Activated T-cell treated with anti-CD3 and anti-CD28 coated beads, Interleukin-2, amount 50 U/mL, for 72 hours (primary cell): ENCODE data around the gene CFAP77. TPM values are rescaled to one million over a fixed set of nuclear protein-coding genes. Genes with fewer than 3 reads are reported as not detected.

ENCODE experiments used
- ATAC-seq, 2 donors: fragments of 150-1000 bp; cut with Tn5 transposase; replicated peaks in 1 of 2; 2 replicates each; pipeline ENCODE4 v1.10.0; 2021; ENCODE audit warnings: moderate library complexity in 2 of 2, mild to moderate bottlenecking in 1 of 2
- DNase-seq, 2 donors: peaks; one replicate each; pipeline ENCODE4 v3.0.0; 2021 to 2022; ENCODE audit warnings: mixed read lengths in 1 of 2
- H3K27ac Mint-ChIP-seq: one replicate; pipeline ENCODE4 v1.8.0; 2022; ENCODE audit warnings: mild to moderate bottlenecking, moderate library complexity, mixed read lengths
- H3K27me3 Mint-ChIP-seq: one replicate; pipeline ENCODE4 v1.8.0; 2022; ENCODE audit warnings: low read depth, mixed read lengths
- H3K36me3 Mint-ChIP-seq, 2 donors: one replicate each; pipeline ENCODE4 v1.8.0; 2022; ENCODE audit warnings: mixed read lengths in 2 of 2, mild to moderate bottlenecking in 1 of 2; ENCODE audit not compliant: insufficient read depth in 2 of 2
- H3K4me1 Mint-ChIP-seq: one replicate; pipeline ENCODE4 v1.8.0; 2022; ENCODE audit warnings: low read depth, mixed read lengths
- H3K4me3 Mint-ChIP-seq, 2 donors: one replicate each; pipeline ENCODE4 v1.8.0; 2022; ENCODE audit warnings: mild to moderate bottlenecking in 2 of 2, mixed read lengths in 2 of 2, moderate library complexity in 2 of 2
- H3K9me3 Mint-ChIP-seq, 2 donors: one replicate each; pipeline ENCODE4 v1.8.0; 2022; ENCODE audit warnings: mixed read lengths in 2 of 2
- total RNA-seq, 2 donors: library from RNA; stranded (reverse); gene quantifications; one replicate each; pipeline ENCODE4 v1.2.3, GENCODE V29; 2022

Gene CFAP77
- total RNA-seq, 2 donors from 2014 or later = not detected

DNA sequence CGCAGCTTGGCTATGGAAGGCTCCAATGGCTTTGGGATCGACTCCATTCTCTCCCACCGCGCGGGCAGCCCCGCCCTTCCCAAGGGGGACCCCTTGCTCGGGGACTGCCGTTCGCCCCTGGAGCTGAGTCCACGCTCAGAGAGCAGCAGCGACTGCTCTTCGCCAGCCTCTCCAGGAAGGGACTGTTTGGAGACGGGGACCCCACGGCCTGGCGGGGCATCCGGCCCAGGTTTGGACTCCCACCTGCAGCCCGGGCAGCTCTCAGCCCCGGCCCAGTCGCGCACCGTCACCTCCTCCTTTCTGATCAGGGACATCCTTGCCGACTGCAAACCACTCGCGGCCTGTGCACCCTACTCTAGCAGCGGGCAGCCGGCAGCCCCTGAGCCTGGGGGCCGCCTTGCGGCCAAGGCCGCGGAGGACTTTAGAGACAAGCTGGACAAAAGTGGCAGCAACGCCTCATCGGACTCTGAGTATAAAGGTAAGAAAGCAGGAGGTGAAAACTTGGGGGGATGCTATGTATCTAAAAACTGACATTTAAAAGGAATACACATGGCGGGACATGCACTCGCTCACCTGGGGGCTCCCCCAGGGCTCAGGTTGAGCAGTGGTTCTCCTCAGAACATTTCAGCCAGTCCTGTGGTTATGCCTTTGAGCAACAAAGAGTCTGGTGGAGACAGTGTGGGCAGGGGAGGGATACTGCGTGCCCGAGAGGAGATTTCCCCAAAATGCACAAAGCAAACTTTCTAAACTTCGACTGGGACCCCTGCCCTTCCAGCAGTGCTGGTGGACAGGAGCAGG, 173.0 kb downstream of the CFAP77 start:
- Mint-ChIP-seq H3K9me3 (no peaks in the 10 kb centered on the region), H3K27me3 (peaks cover 87% of the 10 kb centered on the region), H3K4me1 (peaks cover 14% of the 10 kb centered on the region), H3K4me3 (no peak overlapping the region), H3K27ac (no peak overlapping the region), H3K36me3 (peaks cover 0 to 5% of the 10 kb centered on the region in 2 donors)
- no peak for ATAC-seq
- no peak for DNase-seq

DNA sequence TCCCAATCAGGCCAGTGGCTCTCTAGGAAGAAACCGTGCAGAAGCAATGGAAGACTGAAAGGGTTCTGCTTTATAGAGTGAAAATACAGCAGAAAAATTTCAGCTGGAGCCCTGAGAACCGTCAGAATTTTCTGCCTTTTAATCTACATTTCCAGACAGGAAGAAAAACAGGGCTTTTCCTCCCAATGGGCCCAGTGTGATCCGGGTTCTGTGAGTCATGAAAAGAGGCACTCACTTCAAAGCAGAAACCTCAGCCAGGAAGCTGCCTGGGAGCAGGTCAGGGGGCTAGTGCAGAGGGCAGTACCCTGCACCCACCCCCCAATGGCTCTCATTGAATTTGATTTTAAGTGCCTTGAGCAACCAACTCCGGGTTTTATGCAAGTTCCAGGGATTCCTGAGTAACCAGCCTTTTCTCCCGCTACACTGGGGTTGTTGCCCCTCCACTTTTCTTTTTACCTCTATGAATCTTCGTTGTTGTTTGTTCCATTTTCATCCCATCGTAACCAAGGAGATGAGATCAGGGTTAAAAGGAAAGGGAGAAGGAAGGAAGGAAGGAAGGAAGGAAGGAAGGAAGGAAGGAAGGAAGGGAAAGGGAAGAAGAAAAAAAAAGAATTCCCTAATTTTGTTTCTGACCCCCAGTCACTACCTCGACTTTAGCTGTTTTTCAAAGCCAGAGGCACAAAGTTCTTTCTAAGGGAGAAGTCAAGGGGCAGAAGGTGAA, 173.7 kb downstream of the CFAP77 start:
- Mint-ChIP-seq H3K9me3 (no peaks in the 10 kb centered on the region), H3K36me3 (peaks cover 0 to 5% of the 10 kb centered on the region in 2 donors), H3K4me3 (no peak overlapping the region)

DNA sequence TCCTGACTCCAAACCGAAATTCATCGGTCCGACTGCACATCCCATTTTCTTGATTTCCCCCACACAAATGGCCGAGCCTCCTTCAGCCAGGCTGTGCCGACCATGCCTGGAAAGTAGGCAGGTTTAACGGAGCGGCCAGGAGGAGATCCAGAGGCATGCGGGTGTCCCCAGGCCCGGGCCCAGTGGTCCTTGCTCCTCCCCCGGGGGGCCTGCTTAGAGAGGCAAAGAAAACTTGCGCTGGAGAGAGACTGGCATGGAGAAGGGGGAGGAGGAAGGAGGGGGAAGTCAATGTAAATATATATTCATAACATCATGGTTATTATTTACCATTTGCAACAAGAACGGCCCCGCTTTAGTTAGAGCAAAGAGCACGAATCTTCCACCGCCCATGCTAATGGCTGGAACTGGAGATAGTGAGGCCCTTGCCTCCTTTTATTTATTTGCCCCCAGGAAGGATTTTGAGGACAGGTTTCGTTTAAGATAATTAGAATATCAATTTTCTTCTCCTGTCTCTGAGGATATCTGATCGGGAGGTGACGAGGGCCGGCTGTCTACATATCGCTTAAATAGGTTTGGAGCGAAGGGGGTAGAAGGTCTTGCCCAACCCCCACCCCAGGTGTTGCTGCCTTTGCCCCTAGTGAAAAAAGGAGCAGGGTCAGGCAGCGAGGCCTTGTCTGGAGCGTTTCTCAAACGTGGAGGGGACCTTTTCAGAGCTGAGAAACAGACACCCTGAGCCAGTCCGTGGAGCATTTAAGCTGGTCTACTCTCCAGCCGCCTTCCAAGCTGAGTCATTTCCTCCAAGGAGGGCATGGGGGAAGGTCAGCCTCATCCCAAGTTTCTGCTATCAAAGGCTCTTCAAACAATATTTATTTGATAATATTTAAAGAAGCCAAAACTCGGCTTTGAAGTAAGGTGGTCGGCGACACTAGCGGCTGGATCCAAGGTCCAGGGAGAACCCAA, 174.9 kb downstream of the CFAP77 start:
- peaks cover 0 to 3% of the 10 kb centered on the region in 2 donors for H3K36me3 Mint-ChIP-seq
- DNase-seq (no peak), ATAC-seq (no peak)
- H3K9me3 Mint-ChIP-seq = no peaks in the 10 kb centered on the region
- H3K4me3 Mint-ChIP-seq = no peak overlapping the region
- peaks cover 82% of the 10 kb centered on the region for H3K27me3 Mint-ChIP-seq
- peaks cover 19% of the 10 kb centered on the region for H3K4me1 Mint-ChIP-seq
- no peak overlapping the region for H3K27ac Mint-ChIP-seq

More for the DNA sequence above, 173.7 kb downstream of the CFAP77 start:
- DNase-seq = no peak
- Mint-ChIP-seq H3K27me3 (peaks cover 86% of the 10 kb centered on the region), H3K27ac (no peak overlapping the region), H3K4me1 (peaks cover 19% of the 10 kb centered on the region)
- no peak for ATAC-seq

DNA sequence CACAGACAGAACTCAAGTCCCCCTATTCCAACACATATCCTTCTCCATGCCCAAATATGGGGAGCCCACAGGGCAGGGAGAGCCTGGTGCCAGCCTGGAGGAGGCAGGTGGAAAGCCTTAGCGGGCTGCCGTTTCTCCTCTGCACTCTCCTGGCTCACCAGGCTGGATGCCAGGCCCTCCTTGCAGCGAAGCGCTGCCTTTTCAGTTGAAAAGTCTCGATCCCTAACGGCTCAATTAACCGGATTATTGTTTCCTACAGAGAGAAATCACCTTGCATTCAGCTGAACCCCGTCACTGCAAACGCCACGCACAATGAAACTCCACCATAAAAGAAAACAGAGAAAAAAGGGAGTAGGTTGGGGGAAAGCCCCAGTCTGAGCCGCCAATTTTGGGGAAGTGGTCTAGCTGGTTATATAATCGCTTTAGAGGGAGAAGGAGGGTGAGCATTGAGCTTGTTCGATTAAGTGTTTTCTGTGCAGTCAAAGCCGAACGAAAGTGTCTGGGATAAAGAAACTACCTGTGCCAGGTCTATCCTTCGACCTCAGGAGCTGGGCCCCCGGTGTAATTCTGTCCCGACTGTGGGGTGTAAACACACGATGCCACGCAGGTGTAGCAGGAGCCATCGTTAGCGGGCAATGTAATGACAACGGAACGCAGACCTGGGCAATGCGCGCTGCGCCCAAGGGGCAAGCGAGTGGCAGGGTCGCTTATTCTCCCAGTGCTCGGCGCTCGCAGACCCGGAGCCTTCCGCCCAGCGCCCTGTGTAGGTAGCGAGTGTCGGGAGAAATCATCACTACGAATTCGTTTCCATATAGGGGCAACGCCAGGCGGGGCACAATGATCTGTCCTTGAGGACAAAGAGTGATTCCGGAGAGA, 176.2 kb downstream of the CFAP77 start:
- Mint-ChIP-seq H3K4me3 (no peak overlapping the region), H3K36me3 (peaks cover 0 to 3% of the 10 kb centered on the region in 2 donors), H3K4me1 (peaks cover 19% of the 10 kb centered on the region), H3K27me3 (peaks cover 84% of the 10 kb centered on the region), H3K9me3 (no peaks in the 10 kb centered on the region), H3K27ac (no peak overlapping the region)
- ATAC-seq (no peak), DNase-seq (no peak)

DNA sequence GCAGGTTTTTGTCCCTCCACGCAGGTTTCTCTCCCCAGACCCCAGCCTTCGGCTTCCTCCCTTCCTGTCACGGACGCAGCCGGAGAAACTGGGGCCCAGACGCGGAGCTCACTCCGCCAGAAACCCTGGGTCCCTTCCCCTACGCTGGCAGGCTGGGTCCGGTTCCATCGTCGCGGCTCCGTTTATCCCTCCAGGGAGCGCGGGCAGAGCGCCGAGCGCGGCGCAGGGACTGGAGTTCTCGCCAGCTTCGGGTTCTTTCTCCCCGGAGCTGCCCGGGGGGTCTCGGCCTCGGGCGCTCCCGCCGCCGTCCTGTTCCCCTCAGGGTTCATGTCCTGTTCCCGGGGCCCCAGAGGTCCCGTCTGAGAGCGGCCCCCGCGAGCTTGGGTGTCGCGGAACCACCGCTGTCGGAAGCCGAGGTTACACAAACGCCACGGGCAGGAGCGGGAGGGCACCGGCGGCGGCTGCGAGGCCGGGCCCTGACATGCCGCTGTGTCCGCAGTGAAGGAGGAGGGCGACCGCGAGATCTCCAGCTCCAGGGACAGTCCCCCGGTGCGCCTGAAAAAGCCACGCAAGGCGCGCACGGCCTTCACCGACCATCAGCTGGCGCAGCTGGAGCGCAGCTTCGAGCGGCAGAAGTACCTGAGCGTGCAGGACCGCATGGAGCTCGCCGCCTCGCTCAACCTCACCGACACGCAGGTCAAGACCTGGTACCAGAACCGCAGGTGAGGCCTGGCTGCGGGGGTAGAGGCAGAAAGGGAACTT, 177.0 kb downstream of the CFAP77 start:
- Mint-ChIP-seq H3K4me1 (peaks cover 13% of the 10 kb centered on the region), H3K4me3 (no peak overlapping the region), H3K27ac (no peak overlapping the region), H3K27me3 (peaks cover 84% of the 10 kb centered on the region), H3K36me3 (no peaks in the 10 kb centered on the region), H3K9me3 (no peaks in the 10 kb centered on the region)
- no peak for ATAC-seq
- DNase-seq = no peak

DNA sequence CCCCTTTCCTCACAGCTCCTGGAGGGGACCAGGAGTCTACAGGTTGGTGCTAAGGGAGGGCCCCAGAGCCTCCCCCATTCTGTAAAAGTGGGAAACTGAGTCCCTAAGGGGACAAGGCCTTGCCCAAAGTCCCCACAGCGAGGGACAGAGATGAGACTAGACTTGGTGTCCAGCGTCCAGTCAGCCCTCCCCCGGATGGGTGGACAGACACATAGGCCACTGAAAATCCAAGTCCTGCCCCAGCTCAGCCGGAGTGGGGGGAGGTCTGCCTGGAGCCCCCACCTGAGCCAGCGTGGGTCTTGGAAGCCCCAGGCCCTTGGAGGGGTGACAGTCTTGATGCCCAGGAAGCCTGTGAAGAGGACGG, 177.6 kb downstream of the CFAP77 start:
- DNase-seq = no peak
- H3K9me3 Mint-ChIP-seq = no peaks in the 10 kb centered on the region
- peaks cover 86% of the 10 kb centered on the region for H3K27me3 Mint-ChIP-seq
- H3K36me3 Mint-ChIP-seq = no peaks in the 10 kb centered on the region
- ATAC-seq = no peak
- peaks cover 13% of the 10 kb centered on the region for H3K4me1 Mint-ChIP-seq
- H3K27ac Mint-ChIP-seq = no peak overlapping the region
- H3K4me3 Mint-ChIP-seq = no peak overlapping the region

DNA sequence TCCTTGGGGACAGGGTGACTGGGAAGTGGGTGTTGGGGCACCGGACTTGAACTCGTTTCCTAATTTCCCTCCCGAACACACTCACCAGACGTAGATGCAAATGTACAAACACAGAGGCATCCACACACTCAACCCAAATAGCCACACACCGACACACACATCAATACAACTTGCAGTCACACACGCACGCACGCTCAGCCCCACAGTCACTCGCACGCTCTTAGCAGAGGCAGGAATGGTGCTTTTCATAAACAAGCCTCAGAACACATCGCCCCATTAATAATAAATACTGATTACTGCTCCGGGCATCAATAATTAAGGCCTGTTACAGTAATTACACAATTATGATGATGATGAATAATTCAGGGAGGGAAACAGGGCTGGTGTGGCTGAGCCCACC, 178.1 kb downstream of the CFAP77 start:
- no peak for ATAC-seq
- Mint-ChIP-seq H3K4me1 (peaks cover 13% of the 10 kb centered on the region), H3K9me3 (no peaks in the 10 kb centered on the region), H3K4me3 (no peak overlapping the region), H3K27ac (no peak overlapping the region), H3K36me3 (no peaks in the 10 kb centered on the region), H3K27me3 (peaks cover 84% of the 10 kb centered on the region)
- DNase-seq = no peak

DNA sequence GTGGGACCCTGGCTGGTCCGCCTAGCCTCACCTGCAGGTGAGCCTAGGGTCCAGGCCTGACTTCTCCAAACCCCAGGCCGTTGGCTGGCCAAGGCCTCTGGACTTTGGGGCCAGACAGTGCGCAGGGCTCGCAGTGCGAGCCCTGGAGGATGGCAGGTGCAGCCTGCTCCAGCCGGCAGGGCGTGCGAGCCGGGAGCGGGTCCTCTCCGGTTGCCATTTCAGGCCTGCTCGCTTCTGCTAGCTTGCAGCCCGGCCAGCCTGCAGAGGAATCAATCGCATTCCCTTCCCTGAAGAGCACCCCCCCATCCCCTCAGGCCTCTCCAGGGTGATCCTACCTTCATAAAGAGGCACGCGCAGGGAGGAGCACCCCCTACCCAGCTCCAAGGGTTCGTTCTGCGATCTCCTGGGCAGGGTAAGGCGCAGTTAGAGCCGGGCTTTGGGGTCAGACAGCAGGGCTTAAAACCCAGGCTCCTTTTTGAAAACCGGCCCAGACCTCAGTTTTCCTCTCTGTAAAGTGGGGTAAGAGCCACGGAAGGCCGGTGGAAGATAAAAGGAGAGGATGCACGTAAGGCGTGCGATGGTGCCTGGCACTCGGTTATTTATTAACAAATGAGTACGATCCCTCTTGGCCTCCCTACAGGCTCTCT, 178.6 kb downstream of the CFAP77 start:
- no peaks in the 10 kb centered on the region for H3K36me3 Mint-ChIP-seq
- peaks cover 13% of the 10 kb centered on the region for H3K4me1 Mint-ChIP-seq
- H3K27ac Mint-ChIP-seq = no peak overlapping the region
- peaks cover 79% of the 10 kb centered on the region for H3K27me3 Mint-ChIP-seq
- no peak for ATAC-seq
- H3K4me3 Mint-ChIP-seq = peak overlapping the region in 1 of 2 donors; percentile 43
- no peak for DNase-seq
- H3K9me3 Mint-ChIP-seq = no peaks in the 10 kb centered on the region

DNA sequence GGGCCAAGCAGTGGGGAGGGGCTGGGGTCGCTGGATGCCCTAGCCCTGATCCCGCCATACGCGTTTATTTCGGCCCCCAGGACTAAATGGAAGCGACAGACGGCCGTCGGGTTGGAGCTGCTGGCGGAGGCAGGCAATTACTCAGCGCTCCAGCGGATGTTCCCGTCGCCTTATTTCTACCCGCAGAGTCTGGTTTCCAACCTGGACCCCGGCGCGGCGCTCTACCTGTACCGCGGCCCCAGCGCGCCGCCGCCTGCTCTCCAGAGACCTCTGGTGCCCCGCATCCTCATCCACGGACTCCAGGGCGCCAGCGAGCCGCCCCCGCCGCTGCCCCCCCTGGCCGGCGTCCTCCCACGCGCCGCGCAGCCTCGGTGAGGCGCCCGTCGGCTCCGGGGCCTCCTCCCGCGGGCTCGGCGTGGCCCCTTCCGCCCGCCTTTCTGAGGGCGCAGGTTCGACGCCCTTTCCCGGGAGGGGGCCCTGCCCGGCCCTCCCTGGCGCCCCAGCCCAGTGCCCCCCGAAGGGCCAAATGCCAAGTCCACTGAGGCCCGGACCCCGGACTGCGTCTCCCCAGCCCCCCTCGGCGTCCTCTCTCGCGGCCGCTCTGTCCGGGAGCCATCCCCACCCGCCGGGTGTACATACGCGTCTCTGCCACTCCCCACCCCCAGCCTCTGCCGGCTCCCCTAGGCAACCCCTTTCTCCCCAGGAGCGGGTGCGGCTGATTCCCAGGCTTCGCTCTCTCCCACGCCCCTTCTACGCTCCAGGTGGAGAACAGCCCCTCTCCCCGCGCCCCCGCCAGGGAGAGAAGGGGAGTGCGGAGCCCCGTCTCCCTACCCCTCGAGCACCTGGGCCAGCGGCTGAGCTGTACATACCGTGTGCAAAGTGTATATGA, 179.4 kb downstream of the CFAP77 start:
- Mint-ChIP-seq H3K36me3 (no peaks in the 10 kb centered on the region), H3K27me3 (peaks cover 71% of the 10 kb centered on the region), H3K4me1 (peaks cover 13% of the 10 kb centered on the region), H3K27ac (no peak overlapping the region), H3K9me3 (no peaks in the 10 kb centered on the region), H3K4me3 (peak overlapping the region in 1 of 2 donors; percentile 43)
- no peak for DNase-seq
- peak in 1 of 2 donors; percentile 17 for ATAC-seq

DNA sequence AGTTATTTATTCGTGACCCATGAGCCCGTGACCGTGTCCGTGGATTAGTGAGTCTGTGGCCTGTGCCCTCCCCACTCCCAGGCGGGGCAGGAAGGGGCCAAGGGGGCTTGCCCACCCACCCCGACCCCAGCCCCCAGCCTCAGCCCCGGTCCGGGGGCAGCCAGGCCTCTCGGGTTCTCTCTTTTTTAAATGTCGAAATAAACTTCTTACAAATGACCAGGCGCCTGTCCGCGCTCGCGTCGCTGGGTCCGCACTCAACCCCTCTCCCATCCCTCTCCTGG, 180.0 kb downstream of the CFAP77 start:
- Mint-ChIP-seq H3K9me3 (no peaks in the 10 kb centered on the region), H3K36me3 (no peaks in the 10 kb centered on the region), H3K27me3 (peaks cover 65% of the 10 kb centered on the region), H3K27ac (no peak overlapping the region), H3K4me3 (no peak overlapping the region), H3K4me1 (peaks cover 13% of the 10 kb centered on the region)
- ATAC-seq (no peak), DNase-seq (no peak)
